Left renal cortex interstitium (tissue), 4 donors: ENCODE data around the gene MAN1A1. TPM values are rescaled to one million over a fixed set of nuclear protein-coding genes. Genes with fewer than 3 reads are reported as not detected.
"Not testable (repeated sequence)": the region's sequence is repeated elsewhere in the genome, so short reads cannot be mapped to it uniquely, and the experiment has no call there.

Experiments
- DNase-seq, 4 donors: peaks; one replicate each; pipeline ENCODE4 v3.0.0-alpha.2; 2013; ENCODE audit warnings: low read depth in 4 of 4, low spot score in 2 of 4, missing footprints in 1 of 4
- polyA plus RNA-seq, 4 donors: library from polyadenylated mRNA; unstranded; fragments of 120-200 nt; gene quantifications; one replicate each; pipeline ENCODE4 v1.2.1, GENCODE V29; 2013; ENCODE audit not compliant: insufficient read length in 4 of 4

Gene MAN1A1
- polyA plus RNA-seq, 4 donors: 73.9 to 104 (median 97.9) TPM

DNA sequence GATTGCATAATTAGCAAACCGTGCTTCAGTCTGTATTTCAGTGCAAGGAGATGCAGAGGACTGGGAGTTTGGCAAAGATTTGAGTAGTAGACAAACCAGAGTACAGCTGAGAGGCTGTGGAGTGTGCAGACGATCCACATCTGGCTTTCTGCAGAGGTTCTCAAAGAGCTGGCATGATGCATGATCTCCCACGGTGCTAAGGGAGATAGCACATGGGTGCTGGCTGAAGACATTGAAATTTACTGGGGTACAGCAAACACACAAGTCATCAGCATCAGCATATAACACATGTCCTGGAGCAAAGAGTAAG is 192.1 kb downstream of the MAN1A1 start:
- DNase-seq: no peak

DNA sequence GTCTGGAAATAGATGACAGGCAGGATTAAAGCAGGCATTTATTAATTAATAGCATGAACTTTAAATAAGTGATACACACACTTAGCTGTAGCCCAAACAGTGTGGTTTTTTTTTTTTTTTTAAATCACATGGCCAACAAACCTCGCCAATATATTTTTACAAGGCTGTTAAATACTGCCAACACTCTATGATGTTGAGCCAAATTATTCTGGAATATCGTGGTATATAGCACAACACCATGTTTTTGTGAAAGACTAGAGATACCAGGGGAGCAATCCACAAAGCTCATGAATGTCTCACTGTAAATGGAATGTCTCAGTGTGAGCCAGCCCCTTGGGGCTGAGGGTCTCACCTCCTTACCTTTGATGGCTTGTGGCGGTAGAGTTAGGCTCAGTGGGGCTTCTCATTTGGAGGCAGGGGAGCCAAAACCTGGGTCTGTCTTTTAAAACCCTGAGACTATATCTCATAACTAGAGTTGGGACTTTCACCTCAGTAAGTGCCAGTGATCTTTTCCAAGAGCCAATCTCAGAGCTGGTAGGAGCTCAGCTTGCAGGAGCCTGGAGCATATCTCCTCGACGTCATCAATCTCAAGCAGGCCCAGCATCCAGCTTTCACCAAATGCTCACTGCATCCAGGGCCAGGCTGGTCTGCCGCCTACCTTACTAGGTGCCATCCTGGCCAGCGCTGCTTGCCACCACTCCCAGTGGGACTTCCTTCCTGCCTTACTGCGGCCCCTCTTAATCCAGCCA is 192.6 kb downstream of the MAN1A1 start:
- DNase-seq: no peak

DNA sequence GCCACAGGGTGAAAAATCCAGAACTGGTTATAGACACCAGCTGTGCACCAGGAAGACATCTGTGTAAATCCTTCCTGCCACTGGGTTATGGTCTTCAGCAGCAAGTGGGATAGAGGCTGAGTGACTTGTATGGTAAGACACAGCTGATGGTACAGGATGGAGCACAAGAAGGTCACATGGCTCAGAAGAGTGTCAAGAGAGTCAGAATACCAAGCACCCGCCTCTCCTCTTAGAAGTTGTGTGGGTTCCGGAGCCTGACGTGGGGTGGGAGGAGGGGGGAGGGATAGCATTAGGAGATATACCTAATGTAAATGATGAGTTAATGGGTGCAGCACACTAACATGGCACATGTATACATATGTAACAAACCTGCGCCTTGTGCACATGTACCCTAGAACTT is 193.5 kb downstream of the MAN1A1 start:
- DNase-seq: not testable (repeated sequence)

DNA sequence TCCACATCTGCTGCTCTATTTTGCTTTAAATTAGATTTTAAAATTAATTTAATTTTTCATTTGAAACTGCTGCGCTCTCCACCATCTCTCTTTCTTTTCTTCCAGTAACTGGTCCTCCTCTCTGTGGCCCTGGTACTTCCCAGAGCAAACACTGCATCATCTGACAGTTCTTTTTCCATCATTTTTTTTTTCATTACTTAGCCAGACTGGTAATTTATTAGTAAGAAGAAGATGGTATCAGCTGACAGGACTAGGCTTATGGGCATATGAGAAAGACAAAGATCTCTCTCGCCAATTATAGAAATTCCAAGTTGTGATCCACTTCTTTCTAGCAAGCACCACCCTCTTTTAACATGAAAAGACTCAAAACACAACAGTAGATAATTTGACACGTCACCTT is 197.4 kb downstream of the MAN1A1 start:
- DNase-seq: no peak

DNA sequence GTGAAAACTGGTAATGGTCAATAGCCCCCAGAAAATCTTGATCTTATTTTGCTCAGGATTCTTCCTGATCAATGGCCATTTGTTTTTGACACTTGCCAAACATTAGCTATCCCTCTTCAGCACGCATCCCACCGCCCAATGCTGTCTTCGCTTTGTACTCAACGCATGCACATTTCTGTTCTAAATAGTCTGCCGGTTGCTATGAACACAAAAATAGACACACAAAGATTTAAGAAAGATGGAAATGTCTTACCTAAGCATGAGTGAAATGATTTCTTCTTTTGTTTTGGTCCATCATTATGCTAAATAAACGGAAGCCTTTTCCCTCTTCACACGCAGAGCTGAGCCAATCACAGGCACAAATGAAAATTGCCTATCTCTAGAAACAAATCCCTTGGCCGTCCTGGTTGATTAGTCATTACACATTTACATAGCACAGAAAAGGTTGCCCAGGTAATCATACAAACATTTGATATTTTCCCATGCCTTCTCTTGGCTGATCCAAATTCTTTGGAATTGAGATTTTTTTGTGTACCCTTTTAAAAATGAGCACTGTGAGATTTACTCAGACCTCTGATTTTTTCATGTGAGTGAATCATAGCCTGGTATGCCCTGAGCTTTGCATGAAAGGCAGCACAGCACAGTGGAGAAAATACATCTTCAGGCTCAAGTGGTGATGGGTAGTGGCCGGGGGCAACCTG is 200.6 kb downstream of the MAN1A1 start:
- DNase-seq: no peak

DNA sequence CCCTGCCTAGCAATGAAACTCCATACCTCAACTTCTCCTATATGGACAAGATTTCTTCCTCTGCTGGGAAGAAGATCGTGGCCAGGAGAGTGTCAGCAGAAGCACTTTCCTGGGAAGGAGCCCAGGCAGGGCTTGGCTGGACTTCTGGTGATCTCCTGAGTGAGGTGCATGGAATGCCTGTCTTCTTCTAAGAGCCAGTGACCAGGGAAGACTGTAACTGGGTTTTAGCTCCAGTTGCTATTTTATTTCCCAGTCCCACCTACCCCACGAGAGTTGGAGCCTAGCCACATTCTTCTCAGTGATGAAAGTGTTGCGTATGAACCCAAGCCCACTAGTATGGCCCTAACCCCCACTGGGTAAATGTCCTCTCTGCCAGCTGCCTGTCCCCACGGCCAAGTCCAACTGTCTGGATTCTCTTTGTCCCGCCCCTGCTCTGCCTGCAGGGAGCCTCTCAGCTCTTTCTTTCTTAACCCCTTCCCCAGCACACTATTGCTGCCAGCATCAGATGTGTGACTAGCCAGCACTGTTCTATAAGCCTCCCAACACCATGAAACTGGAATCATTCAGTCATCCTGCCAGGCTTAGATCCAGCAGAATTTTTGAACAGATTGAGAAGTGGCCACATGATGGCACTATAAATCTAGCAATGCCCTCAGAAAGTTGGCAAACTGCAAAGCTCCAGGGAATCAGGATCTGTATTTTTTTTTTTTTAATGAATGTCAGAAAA is 201.3 kb downstream of the MAN1A1 start:
- peak in 2 of 4 donors; percentile 37 to 63 for DNase-seq

DNA sequence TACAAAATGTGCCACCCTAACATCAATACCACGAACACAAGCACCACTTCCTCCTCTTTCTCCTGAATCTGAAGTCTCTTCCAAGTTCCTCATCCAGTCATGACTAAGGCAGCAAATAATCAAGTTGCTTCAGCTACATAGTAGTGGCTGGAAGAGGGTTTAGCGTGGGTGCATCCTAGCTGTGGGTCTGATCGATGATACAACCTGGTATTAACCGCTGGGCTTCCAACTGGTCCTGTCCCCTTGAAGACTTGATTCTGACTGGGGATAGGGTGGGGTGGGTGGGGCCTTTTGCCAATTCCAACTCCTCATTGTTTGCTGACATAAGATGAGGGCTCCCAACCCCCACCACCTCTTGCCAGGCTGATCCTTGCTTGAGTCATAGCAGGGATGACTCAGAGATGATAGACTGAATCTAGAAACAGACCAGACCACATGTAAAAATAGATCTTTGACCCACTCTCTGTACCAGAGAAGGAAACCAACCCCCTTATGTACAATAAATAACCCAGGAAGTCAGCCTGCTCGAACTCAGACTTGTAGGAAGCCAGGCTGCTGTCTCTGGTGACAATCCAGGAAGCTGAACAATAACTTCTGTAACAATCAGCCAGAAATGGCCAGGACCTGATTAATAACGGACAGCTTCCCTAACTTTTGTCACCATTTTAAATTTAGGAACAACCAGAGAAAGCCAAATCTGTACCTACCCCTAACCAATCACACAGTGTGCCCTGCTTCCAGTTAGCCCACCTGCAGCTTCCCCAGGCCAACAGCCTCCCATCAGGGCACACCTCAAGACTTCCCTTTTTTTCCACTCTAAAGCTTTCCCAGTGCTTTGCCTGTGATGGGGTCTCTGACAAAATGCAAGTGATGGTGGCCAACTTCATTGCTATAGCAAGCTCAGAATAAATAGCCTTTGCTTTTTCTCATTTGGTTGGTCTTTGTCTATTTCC is 202.2 kb downstream of the MAN1A1 start:
- DNase-seq: no peak

DNA sequence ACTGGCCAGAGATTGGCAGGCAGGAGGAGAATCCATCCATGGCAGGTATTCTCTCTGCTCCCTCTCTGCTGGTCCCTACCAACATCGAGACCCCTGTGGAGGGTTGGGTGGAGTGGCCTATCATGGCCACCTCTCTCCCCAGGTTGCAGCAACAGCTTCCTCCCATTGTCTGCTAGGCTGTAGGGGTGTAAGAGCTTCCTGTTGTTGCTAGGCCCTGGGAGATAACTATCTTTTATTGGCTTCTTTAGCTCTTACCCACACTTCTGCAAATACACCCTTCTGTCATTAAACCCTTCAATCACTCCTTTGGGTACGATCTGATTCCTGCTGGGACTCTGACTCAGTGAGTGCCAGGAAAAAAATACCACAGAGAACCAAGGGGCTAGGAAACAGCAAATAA is 204.4 kb downstream of the MAN1A1 start:
- no peak for DNase-seq

DNA sequence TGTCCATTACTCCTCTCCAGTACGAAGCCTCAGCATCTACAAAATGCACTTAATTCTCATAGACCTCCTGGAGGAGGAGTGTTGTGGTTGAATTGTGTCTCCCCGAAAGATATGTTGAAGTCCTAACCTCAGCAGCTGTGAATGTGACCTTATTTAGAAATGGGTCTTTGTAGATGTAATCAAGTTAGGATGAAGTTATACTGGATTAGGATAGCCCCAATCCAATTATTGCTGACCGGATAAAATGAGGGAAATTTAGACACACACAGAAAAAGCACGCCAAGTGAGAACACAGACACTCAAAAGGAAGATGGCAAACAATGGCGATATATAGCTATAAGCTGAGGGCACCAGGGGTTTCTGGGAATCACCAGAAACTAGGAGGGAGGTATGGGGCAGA is 206.9 kb downstream of the MAN1A1 start:
- DNase-seq: no peak

DNA sequence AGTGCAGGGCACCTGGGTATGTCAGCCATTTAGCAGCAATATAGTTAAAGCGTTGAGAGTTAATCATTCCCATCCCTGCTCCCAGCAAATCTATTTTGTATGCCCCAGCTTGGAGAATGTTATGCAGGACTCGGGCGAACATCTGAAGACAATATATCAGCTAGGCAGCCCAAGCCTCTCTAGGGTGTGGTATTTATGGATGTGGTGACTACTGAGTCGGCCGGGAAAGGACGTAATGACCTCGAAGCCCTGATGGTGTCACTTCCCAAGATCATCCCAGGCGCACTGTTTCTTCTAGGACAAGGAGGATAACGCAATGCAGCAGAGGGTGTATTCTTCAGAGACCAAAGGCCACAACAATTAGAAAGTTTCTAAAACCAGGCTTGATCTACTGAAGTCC is 207.5 kb downstream of the MAN1A1 start:
- no peak for DNase-seq

DNA sequence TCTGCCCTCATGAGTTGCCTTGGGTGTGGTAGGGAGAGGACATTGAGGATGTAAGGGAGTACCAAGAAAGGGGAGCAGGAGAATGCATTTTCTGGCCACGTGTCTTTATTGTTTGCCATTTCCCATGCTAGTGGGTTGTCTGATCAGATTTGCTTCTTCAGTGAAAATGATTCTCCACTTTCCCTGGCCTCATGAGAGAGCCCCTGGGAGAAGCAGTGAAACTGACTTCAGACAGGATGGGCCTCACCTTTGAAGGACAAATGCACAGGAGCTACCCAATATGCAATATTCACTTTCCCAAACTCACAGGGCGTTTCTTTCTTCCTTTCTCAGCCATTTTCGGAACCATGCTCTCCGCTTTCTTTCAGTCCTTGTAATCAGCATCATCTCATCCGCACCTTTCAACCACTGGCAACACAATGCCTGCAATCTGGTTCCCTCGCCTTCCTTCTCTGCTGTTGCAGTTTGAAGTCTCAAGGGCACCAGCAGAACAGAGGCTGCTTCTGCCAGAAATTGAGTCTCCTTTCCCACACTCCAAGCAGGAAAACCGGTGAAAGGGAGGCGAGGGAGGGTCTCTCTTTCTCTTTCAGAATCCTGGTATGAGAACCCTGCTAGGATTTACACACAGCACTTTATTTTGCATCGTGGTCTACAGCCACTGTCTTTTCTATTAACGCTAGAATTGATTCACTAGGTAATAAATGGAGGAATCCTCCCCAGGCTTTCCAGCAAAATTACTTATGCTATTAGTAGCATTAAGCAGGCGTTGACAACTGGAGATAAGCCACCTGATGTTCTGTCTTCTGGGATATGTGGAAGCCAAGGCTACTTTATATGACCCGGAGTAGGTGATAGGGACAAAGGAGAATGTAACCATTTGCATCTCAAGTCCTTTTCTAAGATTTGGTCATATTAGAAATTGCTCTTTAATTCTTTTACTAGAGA is 209.1 kb downstream of the MAN1A1 start:
- DNase-seq: no peak

DNA sequence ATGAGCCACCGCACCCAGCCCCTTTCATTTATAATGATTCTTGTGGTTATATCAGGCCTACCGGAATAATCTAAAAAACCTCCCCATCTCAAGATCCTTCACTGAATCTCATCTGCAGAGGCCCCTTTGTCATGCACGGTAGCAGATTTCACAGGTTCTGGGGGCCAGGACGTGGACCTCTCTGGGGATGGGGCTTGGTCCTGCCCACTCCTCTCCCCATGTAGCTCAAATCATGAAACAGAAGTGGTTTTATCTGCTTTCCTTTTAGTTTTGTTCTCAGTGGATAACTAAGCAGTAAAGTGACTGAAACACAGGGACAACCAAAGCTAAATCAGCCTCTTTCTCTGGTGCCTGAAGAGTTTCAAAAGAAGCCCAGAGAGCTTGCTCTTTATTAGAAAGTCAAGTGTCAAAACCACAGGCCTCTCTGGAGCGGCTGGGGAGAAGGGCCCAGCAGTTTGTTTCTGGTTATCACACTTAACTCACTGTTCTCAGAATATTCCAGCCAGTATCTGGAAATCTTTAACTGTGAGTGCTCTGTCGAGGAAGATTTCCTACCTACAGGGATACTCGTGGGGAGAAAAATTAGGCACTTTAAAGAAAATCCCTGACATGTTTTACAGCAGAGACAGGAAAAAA is 210.5 kb downstream of the MAN1A1 start:
- DNase-seq: no peak

DNA sequence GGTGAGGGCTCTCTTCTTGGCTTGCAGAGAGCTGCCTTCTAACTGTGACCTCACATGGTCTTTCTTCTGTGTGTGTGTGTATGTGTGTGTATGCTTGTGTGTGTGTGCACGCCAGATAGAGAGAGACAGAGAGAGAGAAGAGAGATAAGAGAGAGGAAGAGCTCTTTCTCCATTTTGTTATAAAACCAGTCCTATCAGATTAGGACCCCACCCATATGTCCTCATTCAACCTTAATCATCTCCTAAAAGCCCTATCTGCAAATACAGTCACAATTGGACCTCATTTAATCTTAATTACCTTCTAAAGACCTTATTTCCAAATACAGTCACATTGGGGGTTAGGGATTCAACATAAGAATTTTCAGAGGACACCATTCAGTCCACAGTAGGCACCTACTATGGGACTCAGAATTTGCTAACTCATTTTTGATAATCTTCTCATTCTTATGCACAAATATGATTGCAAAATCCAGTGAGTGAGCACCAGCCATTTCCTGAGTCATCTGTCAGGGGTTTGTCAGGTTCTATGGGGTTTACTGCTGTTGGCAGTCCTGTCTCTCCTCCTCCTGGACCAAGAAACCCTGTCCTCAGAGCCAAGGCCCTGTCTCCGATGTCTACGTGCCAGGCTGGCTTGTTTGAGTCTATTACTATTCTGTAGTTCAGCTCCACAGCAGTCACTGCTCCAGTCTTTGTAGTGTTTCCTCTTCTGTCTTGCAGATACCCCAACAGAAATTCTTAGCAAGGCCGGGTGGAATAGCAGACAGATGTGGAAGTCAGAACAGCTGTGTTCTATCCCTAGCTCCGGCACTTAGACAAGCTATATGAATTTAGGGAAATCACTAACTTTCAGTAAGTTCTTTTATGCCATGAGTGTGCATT is 212.1 kb downstream of the MAN1A1 start:
- no peak for DNase-seq

DNA sequence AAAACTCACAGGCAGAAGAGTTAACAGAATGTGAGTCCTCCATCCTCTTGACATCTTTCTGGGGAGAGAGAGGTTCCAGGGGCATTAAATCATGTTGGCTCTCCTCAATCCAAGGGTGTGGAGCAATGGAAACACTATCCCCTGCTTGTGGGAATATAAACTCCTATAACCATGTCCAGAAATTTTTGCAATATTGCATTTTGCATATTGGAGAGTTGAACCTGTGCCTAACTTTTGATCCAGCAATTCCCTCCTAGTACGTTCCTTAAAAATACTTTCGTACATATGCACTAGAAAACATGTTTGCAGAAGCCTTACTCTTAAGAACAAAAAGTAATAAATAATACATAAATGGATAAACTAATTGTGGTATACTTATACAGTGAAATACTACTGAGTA is 214.8 kb downstream of the MAN1A1 start:
- DNase-seq: no peak

DNA sequence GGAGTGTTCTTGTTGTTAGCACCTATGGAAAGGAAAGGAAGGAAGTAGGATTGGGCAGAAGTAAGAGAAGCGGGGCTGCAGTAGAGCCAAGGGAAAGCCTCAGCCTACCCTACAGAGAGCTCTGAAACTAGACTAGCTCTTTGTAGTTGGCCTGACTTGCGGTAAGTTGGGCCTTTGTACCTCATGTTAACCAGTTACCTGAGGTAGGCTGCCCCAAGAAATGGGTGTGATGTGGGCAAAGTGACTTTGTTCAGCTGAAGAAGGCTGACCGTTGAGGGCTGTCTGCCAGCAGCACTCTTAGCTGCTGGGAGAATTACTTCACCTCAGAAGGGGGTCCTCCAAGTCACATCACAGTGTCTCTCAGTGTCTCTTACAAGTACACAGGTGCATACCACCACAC is 216.2 kb downstream of the MAN1A1 start:
- no peak for DNase-seq

DNA sequence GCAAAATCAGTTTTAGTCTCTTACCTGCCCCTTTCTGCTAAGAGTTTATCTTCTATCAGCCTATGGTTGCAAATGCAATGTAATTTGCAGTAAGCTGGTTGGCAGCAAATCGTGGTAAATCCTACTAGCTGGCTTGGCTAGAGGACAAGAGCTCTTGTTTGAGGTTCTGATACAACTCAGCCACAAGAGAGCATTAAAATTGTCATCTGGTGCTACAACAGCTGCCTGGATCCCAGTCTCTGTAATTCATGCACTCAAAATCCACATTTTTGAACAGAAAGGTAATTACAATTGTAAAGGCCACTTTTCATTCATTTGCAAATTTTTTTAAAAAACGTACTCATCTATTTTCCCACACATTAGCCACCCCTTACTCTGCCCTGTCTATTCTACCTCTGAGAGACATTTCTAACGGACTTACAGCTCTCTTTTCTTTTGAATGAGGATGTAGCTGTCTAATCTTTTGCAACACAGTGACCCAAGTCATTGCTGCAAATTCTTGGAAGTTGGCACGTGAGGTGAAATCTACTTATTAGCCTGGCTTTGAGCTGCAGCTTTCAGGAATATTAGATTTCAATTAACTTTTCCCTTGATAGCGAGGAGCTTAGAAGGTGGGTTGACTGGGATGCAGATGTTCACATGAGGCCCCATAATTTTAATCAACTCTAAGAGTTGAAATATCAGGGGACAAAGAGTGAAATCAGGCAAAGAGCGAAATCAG is 217.1 kb downstream of the MAN1A1 start:
- DNase-seq: no peak

DNA sequence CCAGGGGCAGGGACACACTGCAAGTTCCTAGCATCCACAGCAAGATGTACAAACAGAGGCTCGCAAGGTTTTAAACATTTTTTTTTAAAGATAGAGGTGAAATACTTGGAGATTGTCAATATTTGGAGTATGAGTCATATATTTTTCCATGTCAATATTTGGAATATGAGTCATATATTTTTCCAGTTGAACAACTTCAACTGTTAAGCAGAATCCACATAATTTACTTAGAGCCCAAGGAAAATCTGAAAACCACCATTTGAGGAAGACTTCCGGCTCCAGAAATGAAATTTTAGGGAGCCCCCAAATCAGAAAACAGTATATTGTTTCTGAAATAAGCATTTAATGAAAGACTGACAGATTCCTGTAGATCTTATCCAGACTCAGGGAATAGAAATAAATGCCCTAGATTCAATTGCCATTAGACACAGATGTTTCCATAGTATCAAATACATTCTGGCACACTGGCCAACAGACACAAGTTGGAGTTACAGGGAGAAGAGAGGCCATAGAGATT is 219.5 kb downstream of the MAN1A1 start:
- no peak for DNase-seq
